ENCODE results near the gene ZNF438.

DNA sequence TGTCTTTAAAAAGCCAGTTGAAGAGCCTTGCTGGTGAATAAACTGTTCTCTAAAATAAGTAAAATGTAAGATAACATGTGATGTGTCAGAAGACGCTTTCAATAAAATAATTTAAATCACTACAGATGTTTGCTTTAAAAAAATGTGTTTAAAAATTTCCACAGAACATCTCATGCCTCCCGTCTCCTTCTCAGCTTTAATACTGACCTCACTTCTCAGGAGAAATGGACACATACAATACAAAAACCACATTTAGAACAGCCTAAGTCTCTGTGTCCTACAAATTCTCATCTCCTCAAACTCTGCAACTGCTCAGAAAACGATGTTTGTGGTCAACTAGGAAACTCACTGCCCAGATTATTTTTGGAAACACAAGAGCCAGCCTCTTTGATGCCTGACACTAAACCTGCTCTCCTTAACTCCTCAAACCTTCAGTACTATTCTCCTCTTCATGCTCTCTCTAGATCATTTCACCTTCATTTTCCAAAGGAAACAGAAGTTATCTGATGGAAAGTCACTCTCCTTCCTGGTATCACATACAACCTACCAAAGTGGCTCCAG, 120.3 kb downstream of the ZNF438 start:
- TF ChIP-seq, protein P1, sequence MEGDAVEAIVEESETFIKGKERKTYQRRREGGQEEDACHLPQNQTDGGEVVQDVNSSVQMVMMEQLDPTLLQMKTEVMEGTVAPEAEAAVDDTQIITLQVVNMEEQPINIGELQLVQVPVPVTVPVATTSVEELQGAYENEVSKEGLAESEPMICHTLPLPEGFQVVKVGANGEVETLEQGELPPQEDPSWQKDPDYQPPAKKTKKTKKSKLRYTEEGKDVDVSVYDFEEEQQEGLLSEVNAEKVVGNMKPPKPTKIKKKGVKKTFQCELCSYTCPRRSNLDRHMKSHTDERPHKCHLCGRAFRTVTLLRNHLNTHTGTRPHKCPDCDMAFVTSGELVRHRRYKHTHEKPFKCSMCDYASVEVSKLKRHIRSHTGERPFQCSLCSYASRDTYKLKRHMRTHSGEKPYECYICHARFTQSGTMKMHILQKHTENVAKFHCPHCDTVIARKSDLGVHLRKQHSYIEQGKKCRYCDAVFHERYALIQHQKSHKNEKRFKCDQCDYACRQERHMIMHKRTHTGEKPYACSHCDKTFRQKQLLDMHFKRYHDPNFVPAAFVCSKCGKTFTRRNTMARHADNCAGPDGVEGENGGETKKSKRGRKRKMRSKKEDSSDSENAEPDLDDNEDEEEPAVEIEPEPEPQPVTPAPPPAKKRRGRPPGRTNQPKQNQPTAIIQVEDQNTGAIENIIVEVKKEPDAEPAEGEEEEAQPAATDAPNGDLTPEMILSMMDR (IDR thresholded peaks at IDR 0.05) = no peak
- TF ChIP-seq POLR2A (IDR thresholded peaks at IDR 0.05) = no peak

Measured in prostate gland (tissue), 2 donors.